Neuron (in vitro differentiated cells): ENCODE measurements around the gene BTF3.
"Not testable (repeated sequence)": the region's sequence is repeated elsewhere in the genome, so short reads cannot be mapped to it uniquely, and the experiment has no call there.

Experiments used
- H2AFZ ChIP-seq: one replicate; pipeline ENCODE4 v1.6.1; 2013; ENCODE audit warnings: low read depth, mild to moderate bottlenecking, inconsistent platforms, low read length, moderate library complexity
- H3K27me3 ChIP-seq: one replicate; pipeline ENCODE4 v1.6.1; 2013; ENCODE audit warnings: low read length; ENCODE audit not compliant: insufficient read depth
- H3K36me3 ChIP-seq: one replicate; pipeline ENCODE4 v1.6.1; 2013; ENCODE audit warnings: low read length; ENCODE audit not compliant: insufficient read depth
- H3K4me1 ChIP-seq: one replicate; pipeline ENCODE4 v1.6.1; 2013; ENCODE audit warnings: low read length; ENCODE audit not compliant: insufficient read depth
- H3K4me3 ChIP-seq: 2 replicates; pipeline ENCODE4 v1.5.1; 2013; ENCODE audit warnings: mild to moderate bottlenecking, low read length, moderate library complexity
- H3K9me3 ChIP-seq: one replicate; pipeline ENCODE4 v1.6.1; 2013; ENCODE audit warnings: low read length

Gene BTF3

DNA sequence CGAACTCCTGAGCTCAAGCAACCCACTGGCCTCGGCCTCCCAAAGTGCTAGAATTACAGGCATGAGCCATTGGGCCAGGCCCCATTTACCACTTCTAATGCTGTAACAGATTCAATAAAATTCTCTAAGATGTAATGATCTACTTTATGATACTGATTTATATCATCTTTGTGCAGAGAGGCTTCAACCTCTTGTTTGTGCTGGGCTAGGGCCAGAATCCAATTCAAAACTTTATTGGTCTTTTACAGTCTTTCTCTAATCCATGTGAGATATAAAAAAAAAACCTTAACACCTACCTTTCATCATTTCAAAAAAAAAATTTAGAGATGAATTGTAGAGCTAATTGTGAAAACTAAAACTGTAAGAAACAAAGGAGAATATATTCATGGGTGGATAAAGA, 8.2 kb upstream of the BTF3 start:
- Histone ChIP-seq H3K27me3 (peaks cover 19% of the 10 kb centered on the region), H3K4me3 (no peak overlapping the region), H3K9me3 (no peaks in the 10 kb centered on the region), H3K4me1 (no peaks in the 10 kb centered on the region), H3K36me3 (no peaks in the 10 kb centered on the region), H2AFZ (no peak overlapping the region)

DNA sequence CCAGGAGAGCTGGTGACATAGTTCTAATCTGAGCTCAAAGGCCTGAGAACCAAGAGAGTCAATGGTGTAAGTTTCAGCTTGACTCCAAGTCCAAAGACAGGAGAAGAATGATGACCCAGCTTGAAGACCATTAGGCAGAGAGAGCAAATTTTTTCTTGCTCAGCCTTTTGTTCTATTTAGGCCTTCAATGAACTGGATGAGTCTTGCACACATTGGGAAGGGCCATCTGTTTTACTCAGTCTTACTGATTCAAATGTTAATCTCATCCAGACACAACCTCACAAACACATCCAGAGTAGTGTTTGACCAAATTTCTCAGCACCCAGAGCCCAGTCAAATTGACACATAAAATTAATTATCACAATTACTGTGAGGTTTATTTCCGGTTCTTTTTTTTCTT, 7.1 kb upstream of the BTF3 start:
- Histone ChIP-seq H3K4me3 (no peak overlapping the region), H3K36me3 (no peaks in the 10 kb centered on the region), H2AFZ (no peak overlapping the region), H3K9me3 (no peaks in the 10 kb centered on the region), H3K4me1 (no peaks in the 10 kb centered on the region), H3K27me3 (peaks cover 11% of the 10 kb centered on the region)

DNA sequence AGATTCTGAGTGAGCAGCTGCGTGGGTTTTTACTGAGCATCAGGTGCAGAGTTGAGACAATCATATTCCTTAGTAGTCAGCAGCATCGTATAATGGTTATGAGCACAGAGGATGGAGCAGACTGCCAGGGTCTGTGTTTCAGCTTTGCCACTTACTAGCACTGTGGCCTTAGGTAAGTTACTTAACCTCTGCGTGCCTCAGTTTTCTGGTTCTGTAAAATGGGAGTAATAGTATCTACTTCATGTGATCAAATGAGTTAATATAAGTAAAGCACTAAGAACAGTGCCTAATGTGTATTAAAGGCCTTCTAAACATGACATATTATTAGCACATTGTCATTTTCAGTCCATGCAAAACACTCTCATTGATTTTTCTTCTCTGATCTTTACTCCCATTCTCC, 4.8 kb upstream of the BTF3 start:
- Histone ChIP-seq H3K4me1 (no peaks in the 10 kb centered on the region), H3K36me3 (no peaks in the 10 kb centered on the region), H2AFZ (no peak overlapping the region), H3K27me3 (peaks cover 1% of the 10 kb centered on the region), H3K4me3 (no peak overlapping the region), H3K9me3 (no peaks in the 10 kb centered on the region)

DNA sequence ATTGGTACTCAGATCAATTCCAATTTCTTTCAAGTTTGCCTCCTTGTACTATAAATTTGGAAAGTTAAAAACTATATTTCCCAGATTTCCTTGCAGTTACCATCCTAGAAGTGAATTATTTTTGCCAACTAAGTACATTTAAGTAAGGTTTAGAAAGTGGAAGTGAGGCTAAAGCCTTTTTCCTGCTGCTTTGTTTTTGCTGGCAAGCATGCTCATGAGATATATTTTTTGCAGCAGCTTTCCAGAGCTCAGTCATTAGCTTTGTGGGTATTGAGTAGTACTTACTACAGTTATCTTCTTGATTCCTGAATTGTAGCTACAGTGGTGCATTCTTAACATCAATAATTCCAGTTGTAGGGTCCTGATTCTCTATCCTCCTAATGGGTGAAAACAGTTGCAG, 3.5 kb upstream of the BTF3 start:
- Histone ChIP-seq H3K4me3 (no peak overlapping the region), H2AFZ (no peak overlapping the region), H3K9me3 (no peaks in the 10 kb centered on the region), H3K4me1 (peaks cover 9% of the 10 kb centered on the region), H3K36me3 (no peaks in the 10 kb centered on the region), H3K27me3 (no peaks in the 10 kb centered on the region)

DNA sequence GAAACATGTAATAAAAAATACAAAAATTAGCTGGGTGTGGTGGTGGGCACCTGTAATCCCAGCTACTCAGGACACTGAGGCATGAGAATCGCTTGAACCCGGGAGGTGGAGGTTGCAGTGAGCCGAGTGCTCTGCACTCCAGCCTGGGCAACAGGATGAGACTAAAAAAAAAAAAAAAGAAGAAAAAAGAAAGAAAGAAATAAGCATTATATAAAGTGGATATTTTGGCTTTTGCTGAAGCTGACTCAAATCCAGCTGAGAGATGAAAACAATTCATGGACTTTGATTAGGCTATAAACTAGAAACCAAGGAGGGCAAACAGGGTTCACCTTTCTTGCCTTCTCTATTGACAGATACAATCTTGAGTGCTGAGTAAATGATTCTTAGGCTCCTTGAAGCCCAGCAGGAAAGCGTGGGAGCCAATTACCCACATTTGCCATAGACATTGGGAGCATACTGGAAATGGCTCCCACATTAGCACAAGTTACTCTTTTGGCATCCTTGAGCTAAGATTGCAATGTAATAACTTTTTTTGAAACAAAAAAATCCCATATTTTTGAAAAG, 2.4 kb upstream of the BTF3 start:
- Histone ChIP-seq H3K9me3 (no peaks in the 10 kb centered on the region), H3K4me1 (peaks cover 17% of the 10 kb centered on the region), H3K36me3 (peaks cover 8% of the 10 kb centered on the region), H3K27me3 (no peaks in the 10 kb centered on the region), H3K4me3 (no peak overlapping the region), H2AFZ (no peak overlapping the region)

DNA sequence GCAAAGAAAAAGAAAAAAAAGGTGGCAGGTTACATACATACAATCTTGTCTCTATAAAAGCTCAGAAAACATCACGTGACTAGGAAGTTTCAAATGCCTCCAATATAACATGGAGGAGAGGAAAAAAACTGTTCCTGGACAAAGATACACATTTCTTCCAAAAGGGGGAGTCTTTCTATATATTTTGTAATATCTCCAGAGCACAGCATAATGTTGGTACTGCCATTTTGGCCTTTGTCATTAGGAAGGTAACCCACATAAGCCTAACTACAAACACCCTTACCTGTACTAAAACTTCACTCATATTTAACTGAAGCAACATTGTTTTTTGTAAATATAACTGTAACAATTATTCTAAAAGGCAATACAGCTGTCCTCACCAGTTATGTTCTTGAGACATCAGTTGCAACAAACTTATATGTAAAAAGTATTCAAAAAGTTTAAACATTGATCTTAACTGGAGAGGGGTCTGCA, 1.2 kb upstream of the BTF3 start:
- H3K36me3 ChIP-seq, result peaks cover 18% of the 10 kb centered on the region
- peak overlapping the region; percentile 7 for H2AFZ ChIP-seq
- peak overlapping the region; percentile 85 for H3K4me3 ChIP-seq
- no peaks in the 10 kb centered on the region for H3K9me3 ChIP-seq
- H3K4me1 ChIP-seq, result peaks cover 17% of the 10 kb centered on the region
- H3K27me3 ChIP-seq, result no peaks in the 10 kb centered on the region

DNA sequence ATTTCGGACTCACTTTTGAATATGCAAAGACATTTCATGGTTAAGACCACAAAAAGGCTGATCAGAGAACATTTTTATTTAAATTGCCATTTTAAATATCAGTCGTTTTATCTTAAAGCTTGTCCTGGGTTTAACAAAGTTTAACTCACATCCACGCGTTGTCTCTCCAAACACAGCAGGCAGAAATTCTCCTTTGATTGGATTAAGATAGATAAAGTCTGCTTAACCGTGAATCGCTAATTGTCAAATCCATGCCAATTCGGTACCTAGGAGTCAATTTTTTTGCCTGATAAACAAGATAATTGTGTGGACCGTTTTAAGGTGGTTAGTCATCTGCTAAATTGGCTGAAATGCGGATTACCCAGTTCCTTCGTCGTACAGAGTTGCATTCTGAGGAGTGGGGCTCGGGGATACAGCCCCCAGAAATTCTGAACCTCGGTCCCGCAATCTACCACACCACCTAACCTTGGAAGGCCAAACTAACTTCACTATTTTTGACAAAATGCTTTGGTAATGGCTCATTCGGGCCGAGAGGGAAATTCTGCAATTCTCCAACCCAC, 665 bp upstream of the BTF3 start:
- no peaks in the 10 kb centered on the region for H3K9me3 ChIP-seq

DNA sequence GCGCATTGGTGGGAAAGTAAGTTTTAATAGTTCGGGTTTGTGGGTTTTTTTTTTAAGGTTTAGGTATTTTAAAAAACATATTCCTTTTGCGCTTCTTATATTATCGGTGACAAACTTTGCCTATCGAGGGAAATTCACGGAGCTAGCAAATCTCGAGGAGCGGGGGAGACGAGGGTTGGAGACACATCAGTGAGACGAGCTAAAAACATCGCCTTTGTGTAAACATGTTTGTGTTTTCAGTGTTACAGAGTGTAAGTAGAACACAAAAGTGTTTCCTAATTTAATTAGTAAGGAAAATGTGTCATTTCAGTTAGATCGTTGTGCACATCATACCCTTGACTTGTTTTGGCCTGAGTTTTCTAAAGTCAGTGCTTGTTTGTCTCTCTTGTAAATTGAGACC, 945 bp downstream of the BTF3 start:
- Histone ChIP-seq H3K9me3 (no peaks in the 10 kb centered on the region), H3K36me3 (peaks cover 40% of the 10 kb centered on the region), H3K4me1 (peaks cover 17% of the 10 kb centered on the region), H3K4me3 (peak overlapping the region; percentile 85), H2AFZ (no peak overlapping the region), H3K27me3 (no peaks in the 10 kb centered on the region)

More for the DNA sequence above, 665 bp upstream of the BTF3 start:
- H3K4me1 ChIP-seq, result peaks cover 17% of the 10 kb centered on the region
- peaks cover 24% of the 10 kb centered on the region for H3K36me3 ChIP-seq
- peak overlapping the region; percentile 7 for H2AFZ ChIP-seq
- peak overlapping the region; percentile 85 for H3K4me3 ChIP-seq
- H3K27me3 ChIP-seq, result no peaks in the 10 kb centered on the region

DNA sequence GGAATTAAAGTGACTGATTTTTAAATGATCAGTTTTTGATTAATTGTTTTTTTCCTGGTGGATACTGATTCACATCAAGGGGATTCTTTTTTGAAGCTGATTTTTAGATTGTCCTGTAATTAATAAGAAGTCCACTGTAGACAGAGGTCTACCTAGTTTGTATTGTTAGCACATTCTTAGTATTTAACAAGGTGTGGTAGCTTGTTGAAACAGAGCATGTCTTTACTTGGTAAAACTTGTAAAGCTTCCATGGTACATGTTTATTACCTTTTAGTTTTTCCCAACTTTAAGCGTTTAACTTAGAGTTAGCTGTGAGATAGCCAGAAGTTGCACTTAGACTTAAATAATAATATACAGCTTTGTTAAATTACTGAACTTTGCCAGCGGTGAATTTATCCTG, 1.5 kb downstream of the BTF3 start:
- peaks cover 17% of the 10 kb centered on the region for H3K4me1 ChIP-seq
- H3K36me3 ChIP-seq, result peaks cover 45% of the 10 kb centered on the region
- H3K4me3 ChIP-seq, result peak overlapping the region; percentile 85
- H3K27me3 ChIP-seq, result no peaks in the 10 kb centered on the region
- no peaks in the 10 kb centered on the region for H3K9me3 ChIP-seq
- H2AFZ ChIP-seq, result no peak overlapping the region

DNA sequence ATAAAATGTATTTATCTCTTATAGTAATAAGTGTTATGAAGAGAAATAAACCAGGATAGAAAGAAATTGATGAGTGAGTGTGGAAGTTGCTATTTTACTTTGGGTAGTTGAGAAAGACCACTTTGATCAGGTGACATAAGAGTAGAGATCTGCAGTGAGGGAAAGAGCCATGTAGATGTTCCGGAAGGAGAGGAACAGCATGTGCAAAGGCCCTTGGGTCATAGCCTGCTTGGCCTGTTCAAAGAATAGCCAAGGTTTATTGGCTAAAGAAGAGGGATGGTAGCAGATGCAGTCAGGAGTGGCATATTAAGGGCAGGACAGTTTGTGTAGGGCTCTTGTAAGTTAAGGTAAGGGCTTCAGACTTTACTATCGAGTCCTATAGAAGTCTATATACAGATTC, 3.2 kb downstream of the BTF3 start:
- Histone ChIP-seq H3K9me3 (no peaks in the 10 kb centered on the region), H3K4me1 (peaks cover 17% of the 10 kb centered on the region), H3K36me3 (peaks cover 59% of the 10 kb centered on the region), H3K27me3 (no peaks in the 10 kb centered on the region), H2AFZ (no peak overlapping the region), H3K4me3 (no peak overlapping the region)

DNA sequence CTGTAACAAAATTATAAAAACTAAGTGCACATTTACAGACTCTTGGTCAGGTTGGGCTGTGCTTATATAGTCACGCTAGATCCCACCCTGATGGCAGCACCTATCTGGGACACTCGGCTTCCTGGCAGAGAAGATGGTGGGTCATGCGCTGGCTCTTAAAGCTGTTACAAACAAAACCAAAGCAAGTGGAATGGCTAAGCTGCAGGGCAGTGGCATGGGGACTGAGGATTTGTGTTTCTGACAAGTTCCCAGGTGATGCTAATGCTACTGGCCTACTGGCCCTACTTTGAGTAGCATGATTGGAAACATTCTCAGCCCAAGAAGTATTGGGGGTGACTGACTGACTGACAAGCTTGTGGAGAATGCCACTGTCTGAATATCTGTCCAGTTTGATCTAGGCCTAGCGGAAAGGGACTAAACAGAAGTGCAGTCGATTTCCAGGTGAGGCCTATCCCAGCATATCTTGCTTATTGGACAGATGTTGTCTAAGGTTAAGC, 8.3 kb downstream of the BTF3 start:
- Histone ChIP-seq H3K36me3 (peaks cover 47% of the 10 kb centered on the region), H3K4me3 (no peak overlapping the region), H3K4me1 (no peaks in the 10 kb centered on the region), H3K9me3 (no peaks in the 10 kb centered on the region), H2AFZ (no peak overlapping the region), H3K27me3 (no peaks in the 10 kb centered on the region)

DNA sequence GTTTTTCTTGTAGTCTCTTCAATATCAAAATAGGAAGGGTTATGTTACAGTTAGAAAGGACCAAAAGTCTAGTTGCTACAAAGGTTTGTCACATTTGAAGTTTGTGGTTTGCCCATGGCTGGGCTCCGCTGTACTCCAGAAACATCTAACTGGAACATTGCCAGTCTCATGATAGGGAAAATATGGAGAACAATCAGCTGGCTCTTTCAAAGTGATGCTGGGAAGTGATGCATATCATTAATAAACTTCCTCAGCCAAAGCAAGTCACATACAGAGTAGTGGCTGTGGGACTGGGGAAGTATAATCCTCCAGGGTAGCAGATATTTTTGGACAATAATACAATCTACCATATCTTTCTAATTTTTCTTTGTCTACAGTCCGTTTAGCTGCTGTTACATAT, 8.8 kb downstream of the BTF3 start:
- no peaks in the 10 kb centered on the region for H3K27me3 ChIP-seq
- no peaks in the 10 kb centered on the region for H3K4me1 ChIP-seq
- no peak overlapping the region for H2AFZ ChIP-seq
- no peak overlapping the region for H3K4me3 ChIP-seq
- H3K9me3 ChIP-seq, result no peaks in the 10 kb centered on the region
- peaks cover 43% of the 10 kb centered on the region for H3K36me3 ChIP-seq

DNA sequence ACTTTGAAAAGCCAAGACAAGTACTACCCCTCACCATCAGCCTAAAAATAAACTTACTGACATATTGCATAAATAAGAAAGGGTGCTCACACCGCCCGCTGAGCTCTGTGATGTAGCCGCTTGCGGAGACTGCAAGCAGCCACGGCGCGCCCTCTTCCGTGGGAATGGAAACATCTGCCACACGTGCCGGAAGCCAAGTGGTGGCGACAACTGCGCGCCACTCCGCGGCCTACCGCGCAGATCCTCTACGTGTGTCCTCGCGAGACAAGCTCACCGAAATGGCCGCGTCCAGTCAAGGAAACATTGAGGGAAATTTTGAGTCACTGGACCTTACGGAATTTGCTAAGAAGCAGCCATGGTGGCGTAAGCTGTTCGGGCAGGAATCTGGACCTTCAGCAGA, 10.3 kb downstream of the BTF3 start:
- H3K4me3 ChIP-seq, H3K9me3 ChIP-seq, H2AFZ ChIP-seq, H3K27me3 ChIP-seq, H3K4me1 ChIP-seq: not testable (repeated sequence)
- H3K36me3 ChIP-seq, result peaks cover 29% of the 10 kb centered on the region

DNA sequence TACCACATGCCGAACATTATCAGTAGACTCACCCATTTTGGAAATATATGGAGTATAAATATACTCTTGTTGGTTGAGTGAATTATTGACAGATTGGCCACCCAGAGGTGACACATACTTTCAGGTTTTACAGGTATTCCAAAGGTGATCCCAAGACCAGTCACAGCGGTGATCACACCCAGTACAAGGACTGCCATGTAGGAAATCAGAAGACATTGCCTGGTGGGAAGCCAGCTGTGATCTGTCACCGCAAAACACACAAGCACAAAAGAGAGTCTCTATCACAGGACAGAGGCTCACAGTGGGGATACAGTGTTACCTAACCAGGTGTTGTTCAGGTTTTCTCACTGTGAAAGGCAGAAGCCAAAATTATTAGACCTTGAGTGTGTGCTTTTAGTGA, 15.8 kb downstream of the BTF3 start:
- no peak overlapping the region for H3K4me3 ChIP-seq
- no peaks in the 10 kb centered on the region for H3K4me1 ChIP-seq
- no peaks in the 10 kb centered on the region for H3K27me3 ChIP-seq
- H2AFZ ChIP-seq, result no peak overlapping the region
- H3K36me3 ChIP-seq, result no peaks in the 10 kb centered on the region
- no peaks in the 10 kb centered on the region for H3K9me3 ChIP-seq
